T-helper 2 cell treated with Interferon-gamma antibody and Interleukin-4, amounts not matched to agents 5 μg/mL and 100 μg/mL, for 36 hours (primary cell): Measurements from ENCODE around the gene ZNF296.

Experiments
- DNase-seq: peaks from one replicate; pipeline ENCODE4 v3.0.0; 2021; ENCODE audit warnings: low spot score
- H3K27ac Mint-ChIP-seq: one replicate; pipeline ENCODE4 v1.8.0; 2021; ENCODE audit warnings: mild to moderate bottlenecking, mixed read lengths
- H3K27me3 Mint-ChIP-seq: one replicate; pipeline ENCODE4 v1.8.0; 2021; ENCODE audit warnings: low read depth, mixed read lengths
- H3K36me3 Mint-ChIP-seq: one replicate; pipeline ENCODE4 v1.8.0; 2021; ENCODE audit warnings: low read depth, mixed read lengths
- H3K4me1 Mint-ChIP-seq: one replicate; pipeline ENCODE4 v1.8.0; 2021; ENCODE audit warnings: low read depth, mixed read lengths
- H3K4me3 Mint-ChIP-seq: one replicate; pipeline ENCODE4 v1.8.0; 2022; ENCODE audit warnings: mild to moderate bottlenecking, moderate library complexity, mixed read lengths
- H3K9me3 Mint-ChIP-seq: one replicate; pipeline ENCODE4 v1.8.0; 2021; ENCODE audit warnings: mixed read lengths

ZNF296 gene

DNA sequence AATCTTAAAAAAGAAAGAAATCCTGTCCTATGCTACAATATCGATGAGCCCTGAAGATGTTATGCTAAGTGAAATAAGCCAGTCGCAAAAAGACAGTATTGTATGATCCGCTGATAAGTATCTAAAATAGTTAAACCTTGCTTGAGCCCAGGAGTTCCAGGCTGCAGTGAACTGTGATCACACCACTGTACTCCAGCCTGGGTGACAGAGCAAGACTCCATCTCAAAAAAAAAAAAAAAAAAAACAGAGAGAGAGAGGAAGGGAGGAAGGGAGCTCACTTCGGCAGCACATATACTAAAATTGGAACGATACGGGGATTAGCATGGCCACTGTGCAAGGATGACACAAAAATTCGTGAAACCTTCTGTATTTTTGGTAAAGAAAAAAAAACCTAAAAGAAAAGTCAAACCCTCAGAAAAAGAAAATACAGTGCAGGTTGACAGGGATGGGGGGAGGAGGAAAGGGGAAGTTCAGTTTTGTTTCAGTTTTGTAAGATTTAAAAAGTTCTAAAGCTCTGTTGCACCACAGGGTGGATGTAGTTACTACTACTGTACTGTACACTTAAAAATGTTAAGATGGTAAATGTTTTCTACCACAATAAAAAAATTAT lies 29.0 kb downstream of the ZNF296 start:
- Mint-ChIP-seq H3K27ac (peak overlapping the region; percentile 60), H3K27me3 (no peaks in the 10 kb centered on the region), H3K36me3 (peaks cover 26% of the 10 kb centered on the region), H3K4me3 (peak overlapping the region; percentile 37), H3K4me1 (peaks cover 30% of the 10 kb centered on the region), H3K9me3 (no peaks in the 10 kb centered on the region)
- no peak for DNase-seq

DNA sequence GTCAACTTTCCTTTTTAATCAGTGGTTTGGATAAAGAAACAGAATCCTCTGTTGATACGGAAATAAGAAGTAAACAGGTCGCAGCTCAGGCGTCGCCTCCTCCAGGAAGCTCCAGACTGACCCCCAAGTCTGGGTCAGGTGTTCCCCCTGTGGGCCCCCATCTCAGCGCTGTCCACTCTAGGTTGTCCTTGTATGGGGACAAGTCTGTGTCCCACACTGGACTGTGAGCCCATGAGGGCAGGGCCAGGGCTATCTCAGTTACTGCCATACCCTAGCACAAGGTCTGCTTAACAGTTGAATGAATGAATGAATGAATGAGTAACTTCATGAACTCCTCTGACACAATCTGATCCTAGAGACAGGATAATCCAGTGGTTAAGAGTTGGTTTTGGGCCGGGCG lies 29.9 kb downstream of the ZNF296 start:
- peaks cover 31% of the 10 kb centered on the region for H3K36me3 Mint-ChIP-seq
- peak overlapping the region; percentile 29 for H3K27ac Mint-ChIP-seq
- peak overlapping the region; percentile 17 for H3K4me3 Mint-ChIP-seq
- H3K9me3 Mint-ChIP-seq, result no peaks in the 10 kb centered on the region
- peaks cover 38% of the 10 kb centered on the region for H3K4me1 Mint-ChIP-seq
- no peak for DNase-seq
- no peaks in the 10 kb centered on the region for H3K27me3 Mint-ChIP-seq

DNA sequence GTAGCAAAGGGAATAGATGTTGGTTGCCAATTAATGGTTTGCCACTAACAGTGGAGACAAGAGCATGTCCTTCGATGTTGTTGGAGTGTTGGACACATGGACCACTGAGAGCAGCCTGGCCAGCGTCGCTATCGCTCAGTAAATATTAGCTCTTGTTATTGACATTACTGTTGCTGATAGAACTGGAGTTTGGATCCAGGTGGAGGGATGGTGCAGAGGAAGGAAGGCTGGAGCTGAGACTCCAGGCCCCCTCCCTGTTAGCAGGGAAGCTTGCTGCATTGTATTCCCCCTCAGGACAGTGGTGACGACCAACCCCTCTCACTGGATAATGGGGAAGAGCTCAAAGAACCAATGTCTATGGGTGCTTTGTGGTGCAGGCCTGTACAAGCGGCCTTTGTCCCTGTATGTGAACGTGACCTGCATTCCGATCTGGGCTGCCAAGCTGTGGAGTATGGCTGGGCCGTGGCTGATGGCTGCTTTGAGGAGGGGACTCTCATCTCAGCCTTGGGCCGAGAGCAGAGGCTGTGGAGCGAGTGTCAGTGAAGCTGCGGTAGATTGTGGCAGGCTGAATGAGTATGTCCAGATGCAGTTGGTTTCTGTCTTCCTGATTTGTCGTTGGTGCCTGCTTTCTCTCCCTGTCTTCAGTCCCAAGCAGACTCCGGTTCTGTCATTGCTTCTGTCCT lies 30.5 kb downstream of the ZNF296 start:
- H3K27me3 Mint-ChIP-seq, result no peaks in the 10 kb centered on the region
- H3K27ac Mint-ChIP-seq, result peak overlapping the region; percentile 43
- peaks cover 32% of the 10 kb centered on the region for H3K36me3 Mint-ChIP-seq
- H3K4me3 Mint-ChIP-seq, result no peak overlapping the region
- no peak for DNase-seq
- peaks cover 41% of the 10 kb centered on the region for H3K4me1 Mint-ChIP-seq
- H3K9me3 Mint-ChIP-seq, result no peaks in the 10 kb centered on the region

DNA sequence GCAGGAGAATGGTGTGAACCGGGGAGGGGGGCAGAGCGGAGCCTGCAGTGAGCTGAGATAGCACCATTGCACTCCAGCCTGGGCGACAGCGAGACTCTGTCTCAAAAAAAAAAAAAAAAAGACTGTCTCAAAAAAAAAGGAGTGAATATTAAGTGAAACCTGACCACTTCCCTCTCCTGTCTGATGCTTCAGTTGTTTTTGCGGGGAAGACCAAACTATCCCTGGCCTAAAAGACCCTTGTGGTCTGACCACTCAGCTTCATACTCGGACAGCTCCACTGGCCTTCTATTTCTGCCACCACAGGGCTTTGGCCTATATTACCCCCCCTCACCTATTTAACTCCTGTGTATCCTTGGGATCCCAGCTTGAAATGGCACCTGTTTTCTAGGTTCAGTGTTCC lies 35.2 kb downstream of the ZNF296 start:
- no peaks in the 10 kb centered on the region for H3K9me3 Mint-ChIP-seq
- no peak for DNase-seq
- peaks cover 36% of the 10 kb centered on the region for H3K4me1 Mint-ChIP-seq
- H3K36me3 Mint-ChIP-seq, result peaks cover 37% of the 10 kb centered on the region
- H3K27me3 Mint-ChIP-seq, result no peaks in the 10 kb centered on the region
- H3K4me3 Mint-ChIP-seq, result peak overlapping the region; percentile 75
- no peak overlapping the region for H3K27ac Mint-ChIP-seq

DNA sequence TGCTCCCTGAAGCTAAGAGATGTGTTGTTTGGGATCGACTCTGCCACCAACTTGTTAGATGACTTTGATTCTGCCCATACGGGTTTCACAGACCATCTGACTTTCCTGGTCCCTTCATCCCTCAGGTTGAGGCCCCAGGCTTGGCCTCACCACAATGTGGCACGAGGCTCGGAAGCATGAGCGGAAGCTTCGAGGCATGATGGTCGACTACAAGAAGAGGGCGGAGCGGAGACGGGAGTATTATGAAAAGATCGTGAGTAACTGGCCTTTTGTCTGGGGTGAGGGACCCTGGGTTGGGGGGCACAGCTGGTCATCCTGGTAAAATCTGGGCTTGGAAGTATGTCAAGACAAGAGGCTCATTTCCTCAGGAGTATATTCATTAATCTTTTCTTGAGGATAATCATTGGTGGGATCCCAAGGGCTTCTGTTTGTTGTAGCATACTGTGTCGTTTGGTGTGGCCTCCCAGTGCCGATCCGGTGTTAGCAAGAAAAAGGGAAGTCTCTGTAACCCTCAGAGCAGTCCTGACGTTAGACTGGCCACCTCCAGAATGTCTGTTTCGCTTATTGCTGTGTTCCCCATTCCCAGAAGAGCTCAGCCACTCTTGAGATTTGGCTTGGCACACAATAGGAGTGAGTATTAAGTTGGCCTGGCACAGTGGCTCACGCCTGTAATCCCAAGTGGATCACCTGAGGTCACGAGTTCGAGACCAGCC lies 36.1 kb downstream of the ZNF296 start:
- peak overlapping the region; percentile 92 for H3K4me3 Mint-ChIP-seq
- no peaks in the 10 kb centered on the region for H3K27me3 Mint-ChIP-seq
- H3K9me3 Mint-ChIP-seq, result no peaks in the 10 kb centered on the region
- H3K4me1 Mint-ChIP-seq, result peaks cover 27% of the 10 kb centered on the region
- peaks cover 36% of the 10 kb centered on the region for H3K36me3 Mint-ChIP-seq
- peak overlapping the region; percentile 97 for H3K27ac Mint-ChIP-seq
- DNase-seq, result no peak

DNA sequence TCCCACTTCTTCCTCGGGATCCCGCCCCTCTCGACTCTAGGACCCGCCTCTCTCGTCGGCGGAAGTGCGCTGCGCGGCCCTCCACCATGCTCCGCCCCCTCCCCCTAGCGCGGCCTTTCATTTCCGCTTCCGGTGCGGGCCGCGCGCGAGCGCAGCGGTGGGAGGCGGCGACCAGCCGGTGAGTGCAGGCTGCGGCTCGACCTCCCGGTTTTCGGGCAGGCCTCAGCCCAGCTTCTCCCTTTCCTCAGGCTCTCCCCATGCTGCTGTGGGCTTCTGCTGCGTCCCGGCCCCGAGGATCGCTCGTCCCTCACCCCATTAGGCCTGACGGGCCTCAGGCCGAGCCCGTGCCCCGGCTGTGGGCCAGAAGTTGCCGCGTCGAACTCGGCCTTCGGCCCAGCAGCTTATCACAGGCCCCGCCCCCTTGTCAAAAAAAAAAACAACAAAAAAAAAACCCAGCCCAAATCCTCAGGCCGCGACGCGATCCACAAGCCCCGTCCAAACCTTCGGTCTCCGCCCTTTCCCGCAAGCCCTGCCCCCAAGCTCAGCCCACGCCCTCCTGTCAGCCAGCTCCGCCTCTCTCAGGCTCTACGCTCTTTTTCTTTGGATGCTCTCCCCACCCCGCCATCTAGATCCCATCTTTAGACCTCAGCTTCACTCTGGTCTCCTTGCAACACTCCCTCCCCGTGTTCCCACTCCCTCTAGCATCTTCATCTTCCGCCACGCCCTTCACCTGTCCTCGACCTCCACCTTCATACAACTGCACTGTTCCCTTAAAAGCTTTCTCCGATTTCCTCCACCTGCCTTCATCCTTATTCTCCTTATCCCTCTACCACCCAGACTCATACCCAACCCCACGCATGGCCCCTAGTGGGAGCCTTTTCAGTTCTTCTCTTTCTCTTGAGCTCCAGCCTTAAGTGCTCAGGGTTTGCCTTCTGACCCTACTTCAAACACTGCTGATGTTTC lies 37.1 kb downstream of the ZNF296 start, which contains the start of gene CLASRP:
CLASRP (plus strand) TSS at position 115 of the 963 bp plus-strand sequence. CDS start 1,168 bp downstream, outside the sequence.
- H3K9me3 Mint-ChIP-seq, result no peaks in the 10 kb centered on the region
- peak within 1 kb of the TSS; percentile 97 for H3K27ac Mint-ChIP-seq
- DNase-seq, result peak; percentile 87
- no peaks in the 10 kb centered on the region for H3K27me3 Mint-ChIP-seq
- peak within 1 kb of the TSS; percentile 92 for H3K4me3 Mint-ChIP-seq
- H3K4me1 Mint-ChIP-seq, result peaks cover 23% of the 10 kb centered on the region
- peaks cover 46% of the 10 kb centered on the region for H3K36me3 Mint-ChIP-seq

DNA sequence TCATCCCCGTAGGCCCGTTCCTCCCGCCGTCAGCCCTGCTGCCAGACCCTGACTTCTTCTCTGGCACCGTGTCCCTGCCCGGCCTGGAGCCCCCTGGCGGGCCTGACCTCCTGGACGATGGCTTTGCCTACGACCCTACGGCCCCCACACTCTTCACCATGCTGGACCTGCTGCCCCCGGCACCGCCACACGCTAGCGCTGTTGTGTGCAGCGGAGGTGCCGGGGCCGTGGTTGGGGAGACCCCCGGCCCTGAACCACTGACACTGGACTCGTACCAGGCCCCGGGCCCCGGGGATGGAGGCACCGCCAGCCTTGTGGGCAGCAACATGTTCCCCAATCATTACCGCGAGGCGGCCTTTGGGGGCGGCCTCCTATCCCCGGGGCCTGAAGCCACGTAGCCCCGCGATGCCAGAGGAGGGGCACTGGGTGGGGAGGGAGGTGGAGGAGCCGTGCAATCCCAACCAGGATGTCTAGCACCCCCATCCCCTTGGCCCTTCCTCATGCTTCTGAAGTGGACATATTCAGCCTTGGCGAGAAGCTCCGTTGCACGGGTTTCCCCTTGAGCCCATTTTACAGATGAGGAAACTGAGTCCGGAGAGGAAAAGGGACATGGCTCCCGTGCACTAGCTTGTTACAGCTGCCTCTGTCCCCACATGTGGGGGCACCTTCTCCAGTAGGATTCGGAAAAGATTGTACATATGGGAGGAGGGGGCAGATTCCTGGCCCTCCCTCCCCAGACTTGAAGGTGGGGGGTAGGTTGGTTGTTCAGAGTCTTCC lies 38.7 kb downstream of the ZNF296 start:
- Mint-ChIP-seq H3K27ac (peak overlapping the region; percentile 26), H3K36me3 (peaks cover 51% of the 10 kb centered on the region), H3K4me1 (peaks cover 23% of the 10 kb centered on the region), H3K9me3 (no peaks in the 10 kb centered on the region), H3K27me3 (no peaks in the 10 kb centered on the region), H3K4me3 (peak overlapping the region; percentile 92)
- no peak for DNase-seq

DNA sequence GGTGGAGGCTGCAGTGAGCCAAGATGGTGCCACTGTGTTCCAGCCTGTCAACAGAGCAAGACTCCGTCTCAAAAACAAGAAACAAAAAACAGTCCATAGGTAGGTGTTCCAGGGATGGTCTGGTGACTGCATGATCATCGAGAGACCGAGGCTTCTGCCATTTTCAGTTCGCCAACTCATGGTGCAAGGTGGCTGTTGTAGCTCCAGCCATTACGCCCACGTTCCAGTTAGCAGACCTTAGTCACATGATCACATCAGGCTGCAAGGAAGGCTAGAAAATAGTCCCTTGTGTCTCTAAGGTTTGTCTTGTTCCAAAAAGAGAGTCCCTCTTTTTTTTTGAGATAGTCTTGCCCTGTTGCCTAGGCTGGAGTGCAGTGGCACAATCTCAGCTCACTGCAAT lies 40.5 kb downstream of the ZNF296 start:
- no peaks in the 10 kb centered on the region for H3K9me3 Mint-ChIP-seq
- DNase-seq, result no peak
- H3K36me3 Mint-ChIP-seq, result peaks cover 47% of the 10 kb centered on the region
- no peak overlapping the region for H3K4me3 Mint-ChIP-seq
- H3K27ac Mint-ChIP-seq, result no peak overlapping the region
- H3K4me1 Mint-ChIP-seq, result peaks cover 13% of the 10 kb centered on the region
- H3K27me3 Mint-ChIP-seq, result no peaks in the 10 kb centered on the region

DNA sequence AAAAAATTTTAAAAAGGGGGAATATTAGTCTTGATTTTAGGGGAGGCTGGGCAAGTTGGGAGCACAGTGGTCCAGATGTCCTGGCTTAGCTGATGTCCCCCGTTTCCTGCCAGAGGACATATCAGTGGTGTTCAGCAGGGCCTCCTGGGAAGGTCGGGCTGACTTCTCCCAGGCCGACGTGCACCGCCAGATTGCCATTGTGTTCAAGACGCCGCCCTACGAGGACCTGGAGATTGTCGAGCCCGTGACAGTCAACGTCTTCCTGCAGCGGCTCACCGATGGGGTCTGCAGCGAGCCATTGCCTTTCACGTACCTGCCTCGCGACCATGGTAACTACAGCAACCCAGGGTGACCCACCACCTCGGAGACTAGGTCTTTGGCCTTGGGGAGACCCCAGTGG lies 43.9 kb downstream of the ZNF296 start:
- no peak for DNase-seq
- H3K27ac Mint-ChIP-seq, result no peak overlapping the region
- H3K27me3 Mint-ChIP-seq, result no peaks in the 10 kb centered on the region
- H3K4me1 Mint-ChIP-seq, result no peaks in the 10 kb centered on the region
- no peak overlapping the region for H3K4me3 Mint-ChIP-seq
- peaks cover 51% of the 10 kb centered on the region for H3K36me3 Mint-ChIP-seq
- no peaks in the 10 kb centered on the region for H3K9me3 Mint-ChIP-seq

DNA sequence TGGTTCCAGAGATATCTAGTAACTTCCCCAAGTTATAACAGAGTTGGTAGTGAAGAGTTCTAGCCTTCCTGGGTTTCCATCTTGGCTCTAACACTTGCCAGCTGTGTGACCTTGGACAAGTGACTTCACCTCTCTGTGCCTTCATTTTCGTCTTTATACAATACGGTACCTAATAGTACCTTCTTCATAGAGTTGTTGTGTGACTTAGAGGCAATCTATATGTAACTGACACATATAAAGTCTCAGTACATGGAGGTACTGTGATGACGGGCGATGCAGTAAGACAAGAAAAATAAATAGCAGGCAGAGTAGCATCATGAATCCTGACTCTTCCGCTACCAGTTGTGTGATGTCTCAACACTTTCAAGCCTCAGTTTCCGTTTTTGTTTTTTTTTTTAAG lies 45.5 kb downstream of the ZNF296 start:
- Mint-ChIP-seq H3K4me1 (no peaks in the 10 kb centered on the region), H3K9me3 (no peaks in the 10 kb centered on the region), H3K27ac (no peak overlapping the region), H3K27me3 (no peaks in the 10 kb centered on the region), H3K36me3 (peaks cover 54% of the 10 kb centered on the region), H3K4me3 (no peak overlapping the region)
- DNase-seq, result no peak

DNA sequence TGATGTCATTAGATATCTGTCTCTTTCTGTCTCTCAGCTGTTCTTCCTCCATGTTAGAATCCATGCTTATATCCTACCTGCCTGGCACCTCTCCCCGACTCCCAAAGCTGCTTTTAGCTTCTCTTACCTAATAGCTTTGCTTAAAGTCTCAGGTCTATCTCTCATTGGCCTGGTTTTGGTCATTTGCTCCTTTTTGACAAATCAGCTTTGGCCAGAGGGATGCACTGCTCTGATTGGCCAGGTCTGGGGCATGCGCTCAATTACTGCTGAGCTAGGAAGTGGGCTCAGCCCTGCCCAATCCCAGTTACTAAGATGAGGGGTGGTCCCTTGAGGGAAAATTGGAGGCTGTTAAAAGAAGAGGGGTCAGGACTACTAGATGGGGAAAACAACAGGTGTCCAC lies 48.9 kb downstream of the ZNF296 start:
- Mint-ChIP-seq H3K27me3 (no peaks in the 10 kb centered on the region), H3K4me1 (no peaks in the 10 kb centered on the region), H3K4me3 (no peak overlapping the region), H3K36me3 (peaks cover 35% of the 10 kb centered on the region), H3K9me3 (no peaks in the 10 kb centered on the region), H3K27ac (no peak overlapping the region)
- no peak for DNase-seq

DNA sequence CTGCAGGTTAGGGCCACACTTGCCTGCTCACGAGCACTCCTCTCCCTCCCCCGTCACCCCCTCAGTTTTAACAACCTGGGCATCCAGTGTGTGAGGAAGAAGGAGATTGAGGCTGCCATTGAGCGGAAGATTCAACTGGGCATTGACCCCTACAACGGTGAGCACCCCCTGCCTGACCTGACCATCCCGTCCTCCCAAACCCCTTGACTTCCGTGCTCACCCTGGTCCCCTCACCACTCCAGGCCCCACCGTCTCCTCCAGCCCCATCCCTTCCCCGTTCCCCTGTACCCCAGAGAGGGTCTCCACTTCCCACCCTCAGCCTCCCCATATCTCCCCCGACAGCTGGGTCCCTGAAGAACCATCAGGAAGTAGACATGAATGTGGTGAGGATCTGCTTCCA lies 51.0 kb downstream of the ZNF296 start:
- no peak for DNase-seq
- Mint-ChIP-seq H3K27ac (no peak overlapping the region), H3K27me3 (no peaks in the 10 kb centered on the region), H3K4me1 (no peaks in the 10 kb centered on the region), H3K4me3 (no peak overlapping the region), H3K9me3 (no peaks in the 10 kb centered on the region), H3K36me3 (peaks cover 26% of the 10 kb centered on the region)

DNA sequence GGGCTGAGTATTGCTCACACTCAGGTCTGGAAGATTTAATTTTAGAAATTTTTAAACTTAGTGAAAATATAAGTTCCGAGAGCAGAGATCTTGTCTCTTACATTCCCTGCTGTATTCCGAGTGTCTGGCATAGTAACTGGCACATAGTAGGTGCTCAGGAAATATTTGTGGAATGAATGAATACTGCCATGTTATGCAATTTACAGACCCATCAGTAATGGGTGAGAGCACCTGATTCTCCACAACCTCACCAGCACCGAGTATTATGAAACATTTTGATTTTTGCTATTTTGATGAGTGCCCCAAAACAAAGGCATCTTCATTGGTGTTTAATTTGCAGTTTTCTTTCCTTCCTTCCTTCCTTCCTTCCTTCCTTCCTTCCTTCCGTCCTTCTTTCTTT lies 53.2 kb downstream of the ZNF296 start:
- no peak for DNase-seq
- H3K4me3 Mint-ChIP-seq, result no peak overlapping the region
- peaks cover 17% of the 10 kb centered on the region for H3K36me3 Mint-ChIP-seq
- no peaks in the 10 kb centered on the region for H3K27me3 Mint-ChIP-seq
- H3K27ac Mint-ChIP-seq, result no peak overlapping the region
- no peaks in the 10 kb centered on the region for H3K4me1 Mint-ChIP-seq
- no peaks in the 10 kb centered on the region for H3K9me3 Mint-ChIP-seq
